Tibial artery (tissue), 4 donors: Measurements from ENCODE around the gene IL1RAP.

Experiments used
- DNase-seq, 2 donors: peaks; one replicate each; pipeline ENCODE4 v3.0.0-alpha.2; 2019
- H3K27ac ChIP-seq, 2 donors: fragments of 200-600 bp; sonication (generic) in 1 of 2; 1 replicate in 1 of 2; 2 replicates in 1 of 2; pipeline ENCODE4 v1.5.1; 2018 to 2019; ENCODE audit warnings: mild to moderate bottlenecking in 1 of 2
- H3K27me3 ChIP-seq, 2 donors: fragments of 200-600 bp; sonication (generic) in 1 of 2; one replicate each; pipeline versions ENCODE4 v1.5.1 to v1.6.0; 2016 to 2019
- H3K36me3 ChIP-seq, 3 donors: fragments of 200-600 bp; sonication (generic) in 2 of 3; one replicate each; pipeline ENCODE4 v1.5.1; 2016 to 2019; ENCODE audit warnings: mild to moderate bottlenecking in 2 of 3
- H3K4me1 ChIP-seq, 4 donors: fragments of 200-600 bp; sonication (generic) in 2 of 4; 1 replicate in 3 of 4; 2 replicates in 1 of 4; pipeline ENCODE4 v1.5.1; 2016 to 2019
- H3K4me3 ChIP-seq, 2 donors: fragments of 200-600 bp; sonication (generic) in 1 of 2; 1 replicate in 1 of 2; 2 replicates in 1 of 2; pipeline ENCODE4 v1.5.1; 2018 to 2019; ENCODE audit warnings: mild to moderate bottlenecking in 2 of 2
- H3K9me3 ChIP-seq, 3 donors: fragments of 200-600 bp; sonication (generic) in 1 of 3; one replicate each; pipeline ENCODE4 v1.5.1; 2016 to 2019
- CTCF ChIP-seq, 2 experiments: fragments of 200-600 bp in 1 of 2; fragments of 450-650 bp in 1 of 2; IDR thresholded peaks; one replicate each; pipeline ENCODE4 v1.5.1; 2017 to 2019; ENCODE audit warnings: antibody characterized with exemption in 2 of 2, mild to moderate bottlenecking in 1 of 2, moderate library complexity in 1 of 2
- intact Hi-C: fragments of 100-400 bp; cut with DNase I; formaldehyde crosslinking; loops from one replicate; pipeline ENCODE4 v1.15.0; 2023; ENCODE audit warnings: low total_unique reads

IL1RAP gene

GRCh38 chr3:190486533-190486864 is 27.4 kb upstream of the IL1RAP start:
- Histone ChIP-seq H3K27me3 (peaks cover 0 to 9% of the 10 kb centered on the region in 2 donors), H3K27ac (no peak overlapping the region), H3K9me3 (no peaks in the 10 kb centered on the region), H3K4me3 (no peak overlapping the region), H3K4me1 (no peaks in the 10 kb centered on the region), H3K36me3 (no peaks in the 10 kb centered on the region)
- no peak for DNase-seq
- no peak for TF ChIP-seq CTCF (IDR thresholded peaks at IDR 0.05)
- intact Hi-C loops: no loop called here

GRCh38 chr3:190486908-190487607 is 26.8 kb upstream of the IL1RAP start:
- no peaks in the 10 kb centered on the region for H3K9me3 ChIP-seq
- H3K27me3 ChIP-seq: peaks cover 0 to 9% of the 10 kb centered on the region in 2 donors
- no peaks in the 10 kb centered on the region for H3K4me1 ChIP-seq
- no peak for TF ChIP-seq CTCF (IDR thresholded peaks at IDR 0.05)
- H3K27ac ChIP-seq: no peak overlapping the region
- H3K4me3 ChIP-seq: no peak overlapping the region
- no peak for DNase-seq
- intact Hi-C loops: no loop called here
- no peaks in the 10 kb centered on the region for H3K36me3 ChIP-seq

GRCh38 chr3:190491533-190492054 is 22.3 kb upstream of the IL1RAP start:
- Histone ChIP-seq H3K9me3 (no peaks in the 10 kb centered on the region), H3K36me3 (no peaks in the 10 kb centered on the region), H3K27me3 (peaks cover 0 to 9% of the 10 kb centered on the region in 2 donors), H3K27ac (no peak overlapping the region), H3K4me1 (no peaks in the 10 kb centered on the region), H3K4me3 (no peak overlapping the region)
- intact Hi-C loops: no loop called here
- TF ChIP-seq CTCF (IDR thresholded peaks at IDR 0.05): no peak
- no peak for DNase-seq

GRCh38 chr3:190492129-190492528 is 21.8 kb upstream of the IL1RAP start:
- no peaks in the 10 kb centered on the region for H3K4me1 ChIP-seq
- no peaks in the 10 kb centered on the region for H3K9me3 ChIP-seq
- H3K27me3 ChIP-seq: peaks cover 0 to 9% of the 10 kb centered on the region in 2 donors
- H3K4me3 ChIP-seq: no peak overlapping the region
- intact Hi-C loops: no loop called here
- no peak for DNase-seq
- H3K27ac ChIP-seq: no peak overlapping the region
- no peak for TF ChIP-seq CTCF (IDR thresholded peaks at IDR 0.05)
- no peaks in the 10 kb centered on the region for H3K36me3 ChIP-seq

GRCh38 chr3:190492966-190493365 is 20.9 kb upstream of the IL1RAP start:
- Histone ChIP-seq H3K27me3 (peaks cover 0 to 6% of the 10 kb centered on the region in 2 donors), H3K36me3 (no peaks in the 10 kb centered on the region), H3K4me1 (no peaks in the 10 kb centered on the region), H3K27ac (no peak overlapping the region), H3K9me3 (no peaks in the 10 kb centered on the region), H3K4me3 (no peak overlapping the region)
- TF ChIP-seq CTCF (IDR thresholded peaks at IDR 0.05): no peak
- intact Hi-C loops: no loop called here
- DNase-seq: no peak
